ENCODE measurements around the gene FGF19.

- TF ChIP-seq CTCF (IDR thresholded peaks at IDR 0.05) (no peak), EZH2 (IDR thresholded peaks at IDR 0.05; ENCODE audit: borderline replicate concordance, insufficient read depth, low read depth, low read length, poor library complexity, severe bottlenecking) (no peak)
Measured at GRCh38 chr11:69748637-69749036, 44.8 kb upstream of the FGF19 start.
